ENCODE data around the gene LRP11.

LRP11 gene

DNA sequence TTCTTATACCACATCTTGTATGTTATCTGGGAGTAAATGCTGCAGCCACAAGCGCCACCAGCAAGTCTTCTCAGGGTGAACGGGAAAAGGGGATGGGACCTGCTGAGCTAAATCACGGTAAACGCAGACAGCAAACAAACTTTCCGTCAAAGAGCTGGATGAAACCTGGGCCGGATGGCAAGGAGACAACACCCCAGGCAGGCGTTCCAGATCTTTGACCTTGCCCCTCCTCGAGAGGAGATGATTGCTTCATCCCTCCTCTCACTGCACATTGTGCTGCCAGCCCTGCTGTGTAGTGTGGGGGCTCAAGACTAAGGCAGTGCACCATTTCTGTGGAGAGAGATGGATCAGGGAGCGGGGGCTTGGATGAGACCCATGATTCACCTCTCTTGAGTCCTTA, 23.9 kb upstream of the LRP11 start:
- H3K27ac ChIP-seq: no peak overlapping the region
- TF ChIP-seq CTCF (conservative IDR thresholded peaks at IDR 0.05): no peak

- no peak overlapping the region for H3K27ac ChIP-seq
- TF ChIP-seq CTCF (conservative IDR thresholded peaks at IDR 0.05): no peak
These were observed 23.2 kb upstream of the LRP11 start for GRCh38 chr6:149887343-149887742.

DNA sequence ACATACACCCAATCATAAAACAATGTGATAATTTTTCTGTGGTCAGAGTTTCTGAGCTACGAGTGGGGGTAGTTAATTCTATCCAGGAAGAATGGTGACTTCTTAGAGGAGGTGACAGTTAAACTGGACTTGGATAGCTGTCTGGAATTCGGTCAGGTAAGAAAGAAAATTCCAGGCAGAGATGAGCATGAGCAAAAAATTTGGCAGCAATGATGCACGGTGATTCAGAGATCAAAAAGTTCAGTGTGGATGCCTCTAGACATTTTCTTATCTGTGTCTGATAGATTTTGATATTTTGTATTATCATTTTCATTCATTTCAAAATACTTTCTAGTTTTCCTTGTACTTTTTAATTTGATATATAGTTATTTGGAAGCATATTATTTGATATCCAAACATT, 21.7 kb upstream of the LRP11 start:
- no peak for TF ChIP-seq CTCF (conservative IDR thresholded peaks at IDR 0.05)
- no peak overlapping the region for H3K27ac ChIP-seq

DNA sequence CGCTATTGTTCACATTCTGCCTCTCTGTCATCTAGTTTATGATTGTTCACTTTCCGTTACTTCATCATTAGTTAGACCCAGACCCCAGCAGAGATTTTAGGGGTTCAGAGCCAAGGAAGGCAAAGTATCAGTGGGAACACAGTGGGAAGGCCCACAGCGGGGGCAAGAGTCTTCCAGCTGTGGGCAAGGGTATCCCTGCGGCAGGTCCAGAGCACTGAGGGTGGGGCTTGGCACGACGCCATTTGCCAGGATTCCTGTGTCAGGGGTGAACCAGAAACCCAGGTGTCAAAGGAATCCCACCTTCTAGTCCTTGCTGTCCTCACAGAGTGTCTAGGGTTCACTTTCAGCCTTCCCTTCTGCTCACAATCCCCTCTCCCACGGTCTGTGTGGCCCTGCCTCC, 20.5 kb upstream of the LRP11 start:
- no peak for TF ChIP-seq CTCF (conservative IDR thresholded peaks at IDR 0.05)

DNA sequence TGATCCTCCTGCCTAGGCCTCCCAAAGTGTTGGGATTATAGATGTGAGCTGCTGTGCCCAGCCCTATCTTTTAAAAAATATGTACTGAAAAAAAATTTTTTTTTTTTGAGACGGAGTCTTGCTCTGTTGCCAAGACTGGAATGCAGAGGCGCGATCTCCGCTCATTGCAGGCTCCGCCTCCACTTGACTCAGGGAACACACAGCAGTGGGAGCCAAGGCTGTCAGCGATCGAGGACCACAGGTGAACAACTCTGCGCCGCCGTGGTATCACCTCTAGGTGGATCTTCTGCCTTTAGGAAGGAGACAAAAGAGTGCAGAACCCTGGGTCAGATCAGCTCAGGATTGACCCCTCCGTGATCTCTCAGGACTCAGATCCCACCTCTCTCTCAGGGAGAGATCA, 20.1 kb upstream of the LRP11 start:
- no peak for TF ChIP-seq CTCF (conservative IDR thresholded peaks at IDR 0.05)
- no peak overlapping the region for H3K27ac ChIP-seq

More for the DNA sequence above, 20.5 kb upstream of the LRP11 start:
- H3K27ac ChIP-seq: no peak overlapping the region

DNA sequence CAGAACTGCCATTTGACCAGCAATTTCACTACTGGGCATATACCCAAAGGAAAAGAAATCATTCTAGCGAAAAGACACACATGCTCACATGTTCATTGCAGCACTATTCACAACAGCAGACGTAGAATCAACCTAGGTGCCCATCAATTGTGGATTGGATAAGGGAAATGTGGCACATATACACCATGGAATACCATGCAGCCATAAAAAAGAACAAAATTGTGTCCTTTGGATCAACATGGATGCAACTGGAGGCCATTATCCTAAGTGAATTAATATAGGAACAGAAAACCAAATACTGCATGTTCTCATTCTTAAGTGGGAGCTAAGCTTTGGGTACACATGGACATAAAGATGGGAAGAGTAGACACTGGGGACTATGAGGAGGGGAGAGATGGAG, 17.7 kb upstream of the LRP11 start:
- no peak for TF ChIP-seq CTCF (conservative IDR thresholded peaks at IDR 0.05)

GRCh38 chr6:149881066-149881766, 17.1 kb upstream of the LRP11 start:
- no peak overlapping the region for H3K27ac ChIP-seq
- TF ChIP-seq CTCF (conservative IDR thresholded peaks at IDR 0.05): no peak

More for the DNA sequence above, 17.7 kb upstream of the LRP11 start:
- H3K27ac ChIP-seq: no peak overlapping the region

Data from VCaP (cell line).